SH-SY5Y (cell line): ENCODE data around the gene SEL1L3.

Source experiments
- GATA2 ChIP-seq: IDR thresholded peaks from 2 replicates; pipeline ENCODE4 v1.6.1; 2011; ENCODE audit warnings: mild to moderate bottlenecking, low read depth, low read length
- GATA3 ChIP-seq: IDR thresholded peaks from 2 replicates; pipeline ENCODE4 v1.6.1; 2011; ENCODE audit warnings: low read depth, mild to moderate bottlenecking, low read length, moderate library complexity

Gene SEL1L3

DNA sequence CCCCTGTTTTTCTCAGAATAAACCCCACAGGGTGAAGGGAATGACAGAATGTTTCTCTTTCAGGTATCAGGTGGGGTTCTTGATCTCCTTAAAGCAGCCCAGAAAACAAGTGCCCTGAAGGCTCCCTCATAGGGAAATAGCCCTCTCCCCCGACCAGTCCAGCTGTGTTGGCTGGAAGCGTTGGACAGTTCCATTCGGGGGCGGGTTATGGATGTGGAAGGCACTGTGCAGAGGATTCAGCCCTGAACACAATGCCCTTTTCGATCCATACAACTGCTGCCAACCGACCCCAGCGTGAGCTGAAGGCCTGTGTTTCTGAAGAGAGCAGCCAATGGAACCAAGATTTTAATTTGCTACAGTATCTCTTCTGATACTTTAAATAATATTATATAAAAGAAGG is 41.5 kb downstream of the SEL1L3 start:
- no peak for TF ChIP-seq GATA2
- TF ChIP-seq GATA3: no peak

DNA sequence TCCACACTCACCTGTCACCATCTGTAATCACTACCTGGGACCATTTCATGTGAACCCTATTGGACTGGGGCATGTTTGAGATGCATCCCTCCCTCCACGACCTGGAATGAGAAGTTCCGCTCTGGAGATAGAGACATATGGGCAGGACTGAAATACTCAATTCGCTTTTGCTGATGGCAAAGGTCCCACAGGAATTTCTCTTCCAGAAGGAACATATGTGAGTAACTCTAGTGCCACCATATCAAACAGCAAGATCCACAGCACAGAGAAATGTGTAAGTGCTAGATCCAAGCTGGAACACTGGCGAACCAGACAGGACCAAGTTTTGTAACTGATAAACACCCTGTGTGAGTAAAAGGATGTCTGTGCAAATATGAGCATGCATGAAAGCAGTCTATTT is 43.9 kb downstream of the SEL1L3 start:
- no peak for TF ChIP-seq GATA2
- TF ChIP-seq GATA3: no peak

DNA sequence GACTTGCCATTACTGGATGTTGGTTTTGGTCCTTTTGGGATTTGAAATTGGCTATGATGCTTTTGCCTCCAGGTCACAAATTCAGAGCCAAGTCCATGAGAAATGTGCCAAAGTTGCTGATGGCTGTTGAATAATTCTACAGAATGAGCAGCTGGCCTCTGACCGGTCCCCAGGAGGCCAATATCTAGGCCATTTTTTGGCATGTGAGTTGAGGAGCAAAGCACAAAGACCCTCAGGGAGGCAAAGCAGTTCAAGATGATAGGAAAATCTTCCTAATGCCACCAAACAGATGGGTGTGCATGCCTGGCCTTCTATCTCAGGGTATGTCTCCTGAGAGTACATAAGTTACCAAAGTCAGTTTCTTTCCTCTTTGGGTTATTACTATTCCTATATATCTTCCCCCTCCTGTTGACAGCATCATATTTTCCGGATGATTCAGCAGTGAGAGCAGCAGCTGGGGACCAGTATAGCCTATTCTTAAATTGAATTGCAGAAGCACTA is 44.4 kb downstream of the SEL1L3 start:
- no peak for TF ChIP-seq GATA3
- TF ChIP-seq GATA2: no peak

DNA sequence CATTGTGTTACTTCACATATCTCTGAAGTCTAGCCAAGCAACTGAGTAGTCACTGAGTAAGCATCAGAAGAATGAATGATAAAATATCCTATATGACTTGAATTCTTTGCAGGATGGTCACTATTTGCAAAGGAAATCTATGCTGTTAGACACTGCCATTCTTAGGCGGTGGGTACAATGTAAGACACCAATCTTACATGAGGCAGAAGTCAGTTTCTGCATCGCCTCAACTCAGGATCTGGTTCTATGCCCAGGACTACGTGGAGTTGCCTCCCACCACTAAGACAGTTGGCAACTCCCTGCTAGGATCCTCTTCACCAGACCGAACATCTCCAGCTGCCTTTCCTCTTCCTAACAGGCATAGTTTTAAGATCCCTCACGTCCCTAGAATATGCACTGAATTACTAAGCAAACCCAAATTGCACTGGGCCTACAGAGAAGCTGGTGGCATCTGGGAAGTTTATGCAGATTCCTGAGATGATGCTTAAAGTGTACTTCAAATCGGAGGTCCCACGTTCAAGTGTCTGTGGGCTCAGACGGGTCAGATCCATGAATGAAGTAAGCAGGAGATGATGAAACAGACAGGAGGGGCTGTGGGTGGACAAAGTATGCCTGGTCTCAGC is 45.6 kb downstream of the SEL1L3 start:
- TF ChIP-seq GATA3: no peak
- TF ChIP-seq GATA2: no peak

DNA sequence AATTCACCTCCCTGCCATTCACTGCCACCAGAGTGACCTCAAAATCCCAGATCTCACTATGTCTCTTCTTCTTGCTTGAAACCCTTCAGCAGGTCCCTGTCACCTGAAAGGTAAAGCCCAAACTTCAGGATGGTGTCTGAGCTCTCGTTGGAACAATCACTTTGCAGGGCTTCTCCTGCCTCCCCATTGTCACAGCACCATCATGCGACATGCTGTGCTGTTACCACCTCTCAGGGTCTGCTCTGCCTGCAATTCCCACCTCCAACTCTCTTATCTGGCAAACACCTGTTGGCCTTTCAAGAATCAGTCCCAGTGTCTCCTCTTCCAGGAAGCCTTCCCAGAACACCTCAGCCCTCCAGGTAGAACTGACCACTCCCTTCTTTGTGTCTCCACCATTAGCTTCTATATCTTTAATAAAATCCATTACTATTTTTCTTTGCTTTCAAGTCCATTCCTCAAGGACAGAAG is 46.2 kb downstream of the SEL1L3 start:
- TF ChIP-seq GATA2 (no peak), GATA3 (no peak)

DNA sequence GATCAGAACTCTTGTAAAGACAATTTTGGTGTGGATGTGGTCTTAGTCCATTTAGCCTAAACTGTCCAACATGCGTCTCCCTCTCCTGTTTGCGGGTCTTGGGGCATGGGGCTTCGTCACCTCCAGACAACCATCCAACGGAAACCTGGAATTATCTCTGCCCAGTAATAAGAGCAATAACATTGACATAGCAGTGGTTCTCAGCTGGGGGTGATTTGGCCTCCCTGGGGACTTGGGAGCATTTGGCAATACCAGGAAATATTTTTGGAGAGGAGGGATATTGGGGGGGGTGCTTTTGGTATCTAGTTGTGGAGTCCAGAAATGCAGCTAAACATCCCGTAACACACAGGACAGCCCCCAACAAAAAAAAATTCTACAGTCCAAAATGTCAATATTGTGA is 47.2 kb downstream of the SEL1L3 start:
- TF ChIP-seq GATA3: no peak
- TF ChIP-seq GATA2: no peak

DNA sequence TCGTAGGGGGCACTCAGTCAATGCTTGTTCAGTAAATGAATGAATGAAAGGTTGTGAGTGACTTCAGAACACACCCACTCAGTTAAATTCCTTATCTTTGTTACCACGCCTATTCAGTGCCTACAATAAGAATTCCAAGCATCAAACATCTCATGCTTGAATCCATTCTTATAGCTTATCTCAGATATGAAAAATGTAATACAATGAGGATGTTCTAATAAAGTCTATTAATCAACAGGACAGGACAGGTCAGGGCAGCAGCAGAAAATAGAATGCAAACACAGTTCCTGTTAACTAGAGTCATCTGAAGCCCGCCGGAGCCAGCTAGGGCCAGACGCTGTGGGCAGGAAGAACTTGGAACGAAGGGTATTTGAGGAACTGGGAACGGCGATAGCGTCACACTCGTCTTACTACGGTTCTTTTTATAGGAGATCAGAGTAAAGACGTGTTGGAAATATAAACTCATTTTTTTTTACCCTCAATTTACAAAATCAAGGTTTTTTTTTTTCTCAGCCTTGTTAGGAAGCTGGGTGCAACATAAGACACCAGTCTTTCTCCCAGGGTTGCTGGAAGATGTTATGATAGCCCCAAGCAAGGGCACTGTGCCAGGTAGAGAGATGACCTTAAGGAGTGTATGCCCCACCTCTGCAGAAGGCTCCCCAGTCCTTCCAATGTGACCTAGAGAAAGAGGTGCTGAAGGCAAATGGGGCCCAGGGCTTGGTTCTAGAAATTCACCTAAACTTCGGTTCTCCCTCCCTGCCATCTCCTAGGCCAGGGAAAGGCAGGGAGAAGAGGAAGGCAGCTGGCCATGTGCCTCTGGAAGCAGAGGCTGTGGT is 48.3 kb downstream of the SEL1L3 start:
- TF ChIP-seq GATA3 (no peak), GATA2 (no peak)

DNA sequence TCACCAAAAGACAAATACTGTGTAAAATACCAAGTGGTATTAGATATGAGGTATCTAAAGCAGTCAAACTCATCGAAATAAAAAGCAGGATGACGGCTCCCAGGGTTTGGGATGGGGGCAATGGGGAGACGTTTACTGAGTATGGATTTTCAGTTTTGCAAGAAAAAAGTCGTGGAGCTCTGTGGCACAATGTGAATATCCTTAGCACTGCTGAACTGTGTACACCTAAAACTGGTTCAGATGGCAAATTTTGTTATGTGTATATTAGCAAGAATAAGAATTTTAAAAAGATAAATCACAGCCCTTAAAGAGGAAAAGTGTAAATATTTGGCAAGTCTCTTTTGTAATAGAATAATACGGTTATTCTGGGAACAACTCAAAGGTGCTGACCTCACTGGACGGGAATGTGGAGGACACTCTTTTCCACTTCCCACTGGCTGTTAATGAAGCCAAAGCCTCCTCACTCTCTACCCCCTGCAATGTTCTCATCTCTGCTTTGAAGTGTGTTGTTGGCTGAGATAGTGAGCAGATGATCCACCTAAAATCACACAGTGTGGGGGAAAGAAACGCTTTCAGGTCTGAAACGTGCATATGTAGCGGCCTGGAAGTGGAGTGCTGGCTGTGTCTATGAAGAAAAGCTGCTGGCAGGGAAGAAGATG is 49.2 kb downstream of the SEL1L3 start:
- TF ChIP-seq GATA3 (no peak), GATA2 (no peak)

DNA sequence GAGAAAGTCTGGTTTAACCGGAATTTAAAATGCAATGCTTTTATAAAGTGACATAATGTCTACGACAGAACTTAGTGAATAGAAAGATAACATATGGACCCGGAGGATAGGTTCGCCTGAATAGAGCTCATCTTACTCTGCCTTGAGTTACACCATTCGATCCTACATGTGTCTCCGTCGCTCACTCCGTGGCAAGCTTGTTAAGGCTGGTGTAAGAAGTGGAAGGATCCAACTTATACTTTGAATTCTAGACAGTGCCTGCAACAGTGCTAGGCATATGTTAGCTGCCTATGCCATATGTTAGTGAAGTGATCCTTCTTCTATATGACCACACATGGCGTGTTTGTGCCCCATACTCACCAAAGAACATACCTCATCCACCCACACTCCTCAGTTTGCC is 50.9 kb downstream of the SEL1L3 start:
- no peak for TF ChIP-seq GATA3
- TF ChIP-seq GATA2: no peak

DNA sequence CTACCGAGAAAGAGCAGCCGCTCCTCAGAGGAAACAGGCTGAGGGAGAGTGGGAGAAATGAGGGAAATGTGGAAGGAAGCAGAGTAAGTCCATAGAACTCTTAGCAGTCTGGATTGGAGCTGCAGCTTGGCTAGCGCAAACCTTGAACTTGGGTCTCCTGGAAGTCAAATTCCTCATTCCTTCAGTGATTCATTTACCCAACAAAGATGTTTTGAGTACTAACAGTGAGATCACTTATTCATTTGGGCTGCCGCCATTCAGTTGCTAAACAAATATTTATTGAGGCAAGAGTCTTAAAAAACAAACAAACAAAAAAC is 51.5 kb downstream of the SEL1L3 start:
- TF ChIP-seq GATA3 (no peak), GATA2 (no peak)

DNA sequence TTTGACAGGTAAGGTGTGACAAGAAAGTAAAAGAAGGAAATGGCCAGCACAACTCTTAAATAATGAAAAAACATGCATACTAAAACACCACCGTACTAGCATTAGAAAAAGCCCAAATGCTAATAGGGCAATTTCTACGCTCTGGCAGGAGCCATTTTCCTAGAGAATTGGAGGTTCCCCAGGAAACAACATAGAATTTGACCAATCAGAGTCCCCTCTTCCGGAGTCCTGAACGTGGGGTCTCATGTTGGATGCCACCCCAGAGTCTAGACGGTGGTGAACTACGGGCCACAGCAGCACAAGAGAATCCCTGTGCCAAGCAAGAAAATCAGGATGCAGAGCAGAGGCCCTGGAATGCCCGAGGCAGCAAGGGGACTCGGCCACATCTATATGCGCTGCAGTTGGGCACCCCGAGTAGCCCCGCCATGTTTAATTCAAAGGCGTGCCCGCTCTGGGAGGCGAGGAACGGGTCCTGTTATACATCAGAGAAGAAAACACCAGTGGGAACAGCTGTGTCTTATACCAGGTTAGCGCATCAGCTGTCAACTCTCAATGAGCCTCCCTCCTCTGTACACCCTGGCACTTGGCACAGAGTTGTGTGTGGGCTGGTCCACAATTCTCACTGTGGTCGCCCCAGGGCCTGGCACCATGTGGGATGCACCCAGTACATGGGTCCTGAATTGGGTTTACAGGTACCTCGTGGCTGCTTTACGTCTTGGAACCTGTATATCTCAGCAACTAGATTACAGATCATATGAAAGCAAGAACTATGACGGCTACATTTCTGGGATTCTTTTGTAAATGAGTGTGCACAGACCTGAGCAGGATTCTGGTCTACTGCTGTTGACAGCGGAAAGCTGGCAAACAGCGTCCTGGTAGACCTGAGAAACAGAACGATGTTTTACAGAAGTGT is 52.1 kb downstream of the SEL1L3 start:
- no peak for TF ChIP-seq GATA2
- no peak for TF ChIP-seq GATA3

DNA sequence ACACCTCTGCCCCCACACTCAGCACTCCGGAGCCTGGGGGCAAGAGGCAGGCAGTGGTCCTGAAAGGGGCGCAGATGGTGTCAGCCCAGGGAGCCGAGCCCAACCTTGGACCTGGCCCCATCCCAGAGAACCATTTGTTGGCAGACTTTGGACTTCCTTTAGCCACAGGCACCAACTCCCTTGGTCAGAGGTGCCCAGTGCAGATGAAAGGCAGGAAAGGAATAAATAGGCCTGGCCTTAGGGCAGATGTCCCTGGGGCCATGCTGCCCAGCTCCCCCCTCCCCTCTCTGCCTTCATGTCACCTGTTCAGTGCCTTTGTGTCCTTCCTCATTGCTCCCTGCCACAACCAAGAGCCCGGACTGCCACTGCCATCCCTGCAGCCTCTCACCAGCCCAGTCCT is 52.8 kb downstream of the SEL1L3 start:
- no peak for TF ChIP-seq GATA3
- TF ChIP-seq GATA2: no peak

DNA sequence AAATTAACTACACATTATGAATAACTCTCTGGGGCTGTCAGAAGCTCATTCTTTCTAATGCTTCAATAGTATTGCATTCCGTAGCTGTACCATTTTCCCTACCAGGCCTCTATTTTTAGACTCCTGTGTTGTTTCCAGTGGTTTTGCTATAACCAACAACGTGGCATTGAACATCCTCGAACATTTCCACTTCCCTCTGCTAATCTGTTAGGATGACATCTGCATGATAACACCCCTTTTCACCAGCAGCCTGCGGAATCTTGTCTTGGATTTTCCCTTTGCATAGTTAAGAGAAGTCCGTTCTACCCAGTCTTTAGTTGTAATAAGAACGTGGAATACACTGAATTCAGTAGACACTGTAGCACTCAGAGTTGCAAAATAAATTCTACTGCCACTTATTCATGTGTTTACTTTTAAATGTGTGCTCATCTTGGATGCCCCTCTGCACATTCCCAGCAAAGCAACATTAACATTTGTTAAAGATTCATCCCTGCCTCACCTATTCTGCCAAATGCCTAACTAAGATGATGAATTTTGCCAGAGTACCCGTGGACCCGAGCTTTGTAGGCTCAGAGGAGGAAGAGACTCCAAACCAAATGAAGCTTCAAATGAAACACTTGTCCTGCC is 55.6 kb downstream of the SEL1L3 start:
- TF ChIP-seq GATA2 (no peak), GATA3 (no peak)
